GM21723 (cell line): ENCODE results near the gene KBTBD7.
"Not testable (repeated sequence)": the region's sequence is repeated elsewhere in the genome, so short reads cannot be mapped to it uniquely, and the experiment has no call there.

ENCODE experiments used
- ATAC-seq: cut with Tn5 transposase; IDR thresholded peaks from one replicate; pipeline ENCODE4 v1.9.1; 2021; ENCODE audit warnings: mild to moderate bottlenecking, moderate library complexity; ENCODE audit not compliant: unreplicated experiment

Gene KBTBD7

DNA sequence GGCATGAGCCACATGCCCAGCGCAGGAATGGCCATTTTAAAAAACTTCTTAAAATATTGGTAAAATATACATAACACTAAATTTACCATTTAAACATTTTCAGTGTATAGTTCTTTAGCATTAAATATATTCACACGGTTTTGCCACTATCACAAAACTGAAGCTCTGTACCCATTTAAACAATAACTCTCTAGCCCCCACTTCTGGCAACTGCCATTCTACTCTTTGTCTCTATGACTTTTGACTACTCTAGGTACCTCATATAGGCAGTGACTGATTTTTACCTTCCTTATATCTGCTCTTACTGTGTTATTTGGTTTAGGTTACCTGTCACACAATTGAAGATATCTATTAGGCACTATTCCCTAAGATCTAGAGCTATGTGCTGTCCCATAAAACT is 2.3 kb upstream of the KBTBD7 start:
- no peak for ATAC-seq

DNA sequence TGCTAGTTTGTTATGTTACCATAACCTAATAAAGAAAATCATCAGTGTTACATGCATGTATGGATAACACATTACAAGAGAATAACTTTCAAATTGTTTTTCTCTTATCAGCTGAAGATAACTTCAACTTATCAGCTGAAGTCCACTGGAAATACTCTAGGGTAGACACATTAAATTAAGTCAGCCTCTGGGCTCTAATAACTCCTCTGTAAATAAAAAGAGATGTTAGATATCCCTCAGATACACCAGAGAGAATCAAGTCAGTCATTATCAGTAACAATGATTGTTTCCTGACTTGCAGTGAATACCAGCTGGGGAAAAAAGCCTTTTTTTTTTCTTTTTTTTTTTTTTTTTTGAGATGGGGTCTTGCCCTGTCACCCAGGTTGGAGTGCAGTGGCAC is 1.6 kb upstream of the KBTBD7 start:
- ATAC-seq, result no peak

DNA sequence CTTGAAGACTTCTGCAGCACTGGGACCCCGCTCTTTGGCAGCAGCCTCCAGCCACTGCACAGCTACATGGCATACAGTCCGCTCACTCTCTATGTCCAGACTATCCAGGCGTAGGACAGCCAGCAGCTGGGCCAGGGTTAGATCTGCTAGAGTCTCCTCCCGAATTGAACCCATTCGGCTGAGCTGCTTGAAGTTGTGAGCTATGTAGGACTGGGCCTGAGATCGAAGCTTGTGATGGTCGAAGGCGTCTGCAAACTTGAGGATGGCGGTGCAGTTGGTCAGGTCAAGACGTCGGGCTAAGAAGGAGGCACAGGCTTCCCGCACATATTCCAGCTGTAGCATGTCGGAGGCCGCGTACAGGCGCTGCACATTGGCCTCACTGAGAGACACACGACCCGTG is 900 bp downstream of the KBTBD7 start:
- ATAC-seq, result no peak

DNA sequence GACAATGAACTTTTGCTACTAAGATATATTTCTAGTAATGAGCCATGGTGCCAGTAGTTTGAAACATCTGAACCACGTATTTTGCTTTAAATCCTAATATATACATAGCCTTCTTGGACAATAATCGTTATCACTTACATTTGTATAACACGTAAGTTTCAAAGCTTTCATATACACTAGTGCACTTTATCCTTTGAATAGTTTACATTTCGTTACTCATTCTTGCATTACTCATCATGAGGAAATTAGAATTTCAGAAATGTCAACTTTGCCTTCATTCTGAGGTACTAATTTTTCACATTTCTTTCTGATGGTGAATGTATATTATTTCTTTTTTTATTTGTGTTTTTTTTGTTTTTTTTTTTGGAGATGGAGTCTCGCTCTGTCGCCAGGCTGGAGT is 5.8 kb downstream of the KBTBD7 start:
- ATAC-seq, result no peak

DNA sequence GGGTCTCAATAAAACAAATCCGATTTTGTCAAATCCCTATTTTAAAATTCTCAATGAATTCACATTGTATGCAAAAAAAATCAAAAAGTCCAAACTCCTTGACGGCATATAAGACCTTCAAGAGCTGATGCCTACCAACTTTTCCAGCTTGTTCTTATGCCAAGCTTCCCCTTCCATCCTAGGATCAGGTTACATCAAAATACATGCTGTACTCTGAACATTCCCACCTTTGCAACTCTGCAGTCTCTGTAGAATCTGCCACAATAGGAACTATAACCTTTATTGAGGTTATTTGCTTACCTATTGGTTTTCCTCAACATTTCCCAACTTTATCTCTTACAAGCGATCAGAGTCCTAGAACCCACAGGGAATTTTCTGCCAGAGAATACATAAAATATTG is 7.9 kb downstream of the KBTBD7 start:
- no peak for ATAC-seq

DNA sequence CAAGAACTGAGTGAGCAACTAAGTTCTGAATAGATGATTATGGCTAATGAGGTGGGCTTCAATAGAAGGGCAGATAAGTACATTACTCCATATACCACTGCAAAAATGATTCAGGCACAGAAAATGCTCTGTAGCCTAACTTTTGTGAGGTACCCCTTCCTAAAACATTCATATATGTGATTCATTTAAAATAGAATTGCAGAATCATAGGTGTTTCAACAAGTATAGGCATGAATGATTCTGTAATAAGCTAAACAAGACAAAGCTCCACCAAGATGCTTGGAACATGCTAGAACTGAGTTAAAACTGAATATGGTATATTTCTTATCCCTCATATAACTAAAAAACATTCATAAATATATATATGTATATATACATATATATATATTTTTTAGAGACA is 12.1 kb downstream of the KBTBD7 start:
- no peak for ATAC-seq

DNA sequence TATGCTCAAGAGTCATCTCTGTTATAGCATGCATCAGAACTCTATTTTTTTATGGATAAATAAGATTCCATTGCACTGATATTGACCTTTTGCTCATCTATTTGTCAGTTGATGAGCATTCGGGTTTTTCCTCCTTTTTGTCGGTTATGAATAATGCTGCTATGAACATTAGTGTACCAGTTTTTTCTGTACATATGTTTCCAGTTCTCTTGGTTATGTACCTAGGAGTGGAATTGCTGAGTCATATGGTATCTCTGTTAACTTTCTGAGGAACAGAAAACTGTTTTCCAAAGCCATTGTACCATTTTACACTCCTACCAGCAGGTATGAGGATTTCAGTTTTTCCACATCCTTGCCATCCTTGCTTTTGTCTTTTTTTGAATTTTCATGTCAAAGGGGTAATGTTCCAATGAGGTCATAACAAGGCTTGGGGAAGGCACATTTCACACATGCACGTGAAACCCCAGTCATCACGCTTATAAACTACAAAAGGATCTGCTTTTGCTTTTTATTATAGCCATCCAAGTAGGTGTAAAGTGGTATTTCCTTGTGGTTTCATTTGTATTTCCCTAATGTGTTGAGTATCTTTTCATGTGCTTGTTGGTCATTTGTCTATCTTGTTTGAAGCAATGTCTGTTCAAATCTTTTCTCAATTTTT is 14.6 kb downstream of the KBTBD7 start:
- ATAC-seq, result no peak

DNA sequence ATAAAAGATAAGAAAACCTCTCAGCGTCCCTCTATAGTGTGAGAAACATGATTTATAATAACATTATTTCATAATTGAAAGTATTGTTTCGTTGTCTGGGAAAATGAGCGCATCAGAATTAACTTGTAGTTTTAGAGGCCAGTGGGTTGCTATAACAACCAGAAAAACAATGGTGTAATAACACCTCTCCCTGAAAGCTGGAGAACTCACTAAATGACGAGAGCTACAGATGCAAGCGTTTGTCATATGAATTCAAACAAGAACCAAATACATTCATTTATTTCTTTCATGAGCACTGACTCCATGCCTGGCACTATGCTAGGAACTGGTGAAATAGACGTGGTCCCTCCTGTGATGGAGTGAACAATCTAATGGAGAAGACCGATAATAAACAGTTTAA is 16.3 kb downstream of the KBTBD7 start:
- no peak for ATAC-seq

DNA sequence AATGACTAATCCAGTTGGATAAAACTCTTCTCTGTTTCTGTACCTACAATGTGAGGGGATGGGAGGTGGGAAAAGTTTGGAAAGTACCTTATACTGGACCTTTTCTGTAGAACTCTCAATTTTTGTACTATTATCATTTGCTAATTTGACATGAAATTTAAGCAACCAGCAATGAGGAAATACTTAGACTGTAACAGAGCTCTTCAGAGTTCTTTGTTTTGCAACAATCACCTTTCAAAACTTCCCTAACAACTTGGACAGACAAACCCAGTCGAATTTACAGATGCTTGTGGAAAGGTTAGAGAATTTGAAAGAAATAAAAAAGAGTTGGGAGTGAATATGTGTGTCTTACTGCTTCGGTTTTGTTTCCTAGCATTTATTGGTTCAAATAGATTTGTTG is 16.8 kb downstream of the KBTBD7 start:
- no peak for ATAC-seq

DNA sequence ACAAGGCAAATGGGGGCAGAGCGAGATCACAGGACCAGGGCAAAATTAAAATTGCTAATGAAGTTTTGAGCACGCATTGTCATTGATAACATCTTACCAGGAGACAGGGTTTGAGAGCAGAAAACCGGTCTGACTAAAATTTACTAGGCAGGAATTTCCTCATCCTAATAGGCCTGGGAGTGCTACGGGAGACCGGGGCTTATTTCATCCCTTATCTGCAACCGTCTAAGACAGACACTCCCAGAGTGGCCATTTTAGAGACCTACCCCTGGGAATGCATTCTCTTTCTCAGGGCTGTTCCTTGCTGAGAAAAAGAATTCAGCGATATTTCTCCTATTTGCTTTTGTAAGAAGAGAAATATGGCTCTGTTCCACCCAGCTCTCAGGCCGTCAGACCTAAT is 18.8 kb downstream of the KBTBD7 start:
- not testable (repeated sequence) for ATAC-seq

DNA sequence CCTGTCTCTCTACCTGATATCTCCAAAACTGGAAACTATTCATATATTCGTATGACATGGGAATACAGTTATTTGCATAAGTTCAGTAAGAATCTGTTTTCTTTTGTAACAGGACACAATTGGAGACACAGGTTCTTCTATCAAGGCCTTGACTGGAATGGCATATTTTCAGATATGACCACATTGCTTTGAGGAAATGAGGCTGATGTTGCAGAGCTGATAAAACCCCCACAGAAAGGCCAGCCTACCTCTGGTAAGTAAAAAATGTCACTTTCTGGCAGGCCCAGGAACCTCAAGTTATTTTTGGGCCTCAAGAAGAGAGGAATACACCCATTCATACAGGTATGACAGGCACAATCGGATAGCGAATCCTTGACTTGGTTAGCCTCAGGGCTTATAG is 32.2 kb downstream of the KBTBD7 start:
- no peak for ATAC-seq

DNA sequence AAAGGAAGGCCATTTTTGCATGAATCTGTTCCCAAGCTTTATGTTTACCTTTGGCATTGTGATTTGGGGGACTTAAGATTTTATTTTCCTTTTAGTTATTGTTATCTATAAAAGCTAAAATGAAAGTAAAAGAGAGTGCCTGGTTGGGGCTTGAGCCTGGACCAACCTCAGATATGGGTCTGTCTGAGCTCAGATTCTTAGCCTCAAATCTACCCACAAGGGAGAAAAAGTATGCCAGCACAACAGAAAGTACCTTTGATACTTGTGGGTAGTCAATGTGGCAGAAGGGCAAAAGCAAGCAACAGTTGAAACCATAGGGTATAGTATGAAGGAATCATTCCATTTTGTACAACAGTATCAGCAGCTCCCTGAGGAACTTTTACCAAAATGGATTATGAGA is 35.2 kb downstream of the KBTBD7 start:
- ATAC-seq, result no peak

DNA sequence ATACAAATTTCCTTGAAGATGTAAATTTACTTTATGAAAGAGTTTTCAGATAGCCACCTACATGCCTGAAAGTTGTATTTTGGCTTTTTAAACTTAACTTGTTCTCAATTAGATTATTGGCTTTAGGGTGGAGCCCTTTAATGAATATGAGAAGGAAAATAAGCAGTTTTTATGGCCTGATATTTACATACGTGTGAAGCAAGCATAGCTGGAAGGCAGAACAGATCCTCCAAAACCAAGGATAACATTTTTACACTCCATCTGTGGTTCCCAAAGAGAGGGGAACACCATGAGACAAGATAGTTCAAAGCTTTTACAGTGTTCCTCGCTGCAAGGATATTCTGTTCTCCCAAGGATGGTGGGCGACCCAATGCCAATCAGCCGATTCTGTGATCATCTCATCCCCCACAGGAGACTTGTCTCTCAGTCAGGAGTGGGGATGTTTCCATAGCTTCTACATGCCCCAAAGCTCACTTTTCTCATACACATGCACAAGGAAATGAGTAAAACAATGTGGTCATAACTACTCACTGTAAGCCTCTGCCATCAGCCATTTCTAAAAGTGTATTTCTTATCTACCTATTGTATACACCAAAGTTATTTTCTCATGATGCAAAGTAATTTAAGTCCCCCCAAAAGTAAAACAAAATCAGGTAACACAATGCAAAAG is 37.2 kb downstream of the KBTBD7 start:
- no peak for ATAC-seq

DNA sequence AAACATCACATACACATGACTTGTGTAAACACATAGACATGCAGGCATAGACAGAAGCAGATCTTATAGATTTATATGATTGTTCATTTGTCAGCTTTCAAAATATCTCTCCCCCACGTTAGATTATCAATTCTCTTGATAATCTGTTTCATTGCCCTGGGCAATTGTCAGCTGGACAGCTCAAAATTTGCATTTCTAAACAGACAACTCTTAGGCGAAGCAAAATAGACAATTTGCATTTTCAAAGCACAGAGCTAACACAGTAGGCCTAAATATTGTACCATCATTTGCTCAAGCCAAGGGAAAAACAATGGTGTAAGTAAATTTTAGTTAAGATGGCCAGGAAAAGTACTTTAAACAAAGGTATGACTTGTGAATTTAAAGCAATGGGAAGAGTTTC is 37.7 kb downstream of the KBTBD7 start:
- ATAC-seq, result no peak

DNA sequence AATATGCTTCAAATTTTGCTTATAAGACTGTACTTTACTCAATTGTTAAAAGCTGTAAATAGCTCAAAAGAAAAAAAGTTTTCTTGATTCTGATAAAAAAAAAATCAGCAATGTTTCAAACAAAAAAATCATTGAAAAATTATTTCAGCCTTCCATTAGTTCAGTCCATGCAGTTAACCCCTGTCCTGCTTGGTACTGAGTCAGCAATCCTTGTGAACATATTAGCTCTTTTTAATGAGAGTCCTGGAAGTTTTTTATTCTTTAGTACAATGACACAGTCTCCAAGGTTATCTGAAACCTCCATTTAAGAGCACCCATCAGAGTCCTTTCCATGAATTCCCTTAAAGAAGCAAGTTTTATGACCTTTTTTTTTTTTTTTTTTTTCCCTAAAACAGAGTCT is 40.3 kb downstream of the KBTBD7 start:
- ATAC-seq, result no peak

DNA sequence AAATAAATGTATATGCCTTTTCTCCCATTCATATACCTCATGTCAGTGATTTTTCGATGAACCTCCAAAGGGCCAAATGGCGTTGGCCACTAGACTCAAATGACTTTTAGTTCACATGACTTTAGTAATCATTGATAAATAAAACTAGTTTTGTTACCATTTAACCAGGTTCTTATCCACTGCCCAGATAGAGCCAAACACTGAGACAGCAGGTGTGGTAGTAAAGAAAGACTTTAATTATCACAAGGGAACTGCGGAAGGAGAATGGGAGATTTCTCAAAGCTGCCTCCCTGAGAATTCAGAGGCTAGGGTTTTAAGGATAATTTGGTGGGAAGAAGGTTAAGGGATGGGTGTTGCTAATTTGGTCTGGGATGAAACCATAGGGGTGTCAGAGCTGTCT is 42.4 kb downstream of the KBTBD7 start:
- no peak for ATAC-seq

DNA sequence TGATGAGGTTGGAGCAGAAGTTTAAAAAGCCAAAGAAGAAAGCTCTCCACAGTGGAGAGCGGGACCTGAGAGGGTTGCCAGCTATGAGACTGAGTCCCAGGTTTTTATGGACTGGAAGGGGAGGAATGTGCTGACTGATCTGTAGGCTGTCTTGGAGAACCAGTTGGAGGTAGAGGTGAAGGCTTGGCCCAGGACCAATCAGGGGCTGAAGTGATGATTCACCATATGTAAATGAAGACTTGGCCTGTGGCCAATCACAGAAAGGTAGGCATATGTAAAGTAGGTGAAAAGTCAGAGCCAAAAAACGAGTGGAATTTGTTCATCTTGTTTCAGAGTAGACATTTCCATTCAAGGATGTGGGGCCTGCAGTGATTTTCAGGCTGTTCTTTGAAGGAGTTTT is 44.3 kb downstream of the KBTBD7 start:
- no peak for ATAC-seq

DNA sequence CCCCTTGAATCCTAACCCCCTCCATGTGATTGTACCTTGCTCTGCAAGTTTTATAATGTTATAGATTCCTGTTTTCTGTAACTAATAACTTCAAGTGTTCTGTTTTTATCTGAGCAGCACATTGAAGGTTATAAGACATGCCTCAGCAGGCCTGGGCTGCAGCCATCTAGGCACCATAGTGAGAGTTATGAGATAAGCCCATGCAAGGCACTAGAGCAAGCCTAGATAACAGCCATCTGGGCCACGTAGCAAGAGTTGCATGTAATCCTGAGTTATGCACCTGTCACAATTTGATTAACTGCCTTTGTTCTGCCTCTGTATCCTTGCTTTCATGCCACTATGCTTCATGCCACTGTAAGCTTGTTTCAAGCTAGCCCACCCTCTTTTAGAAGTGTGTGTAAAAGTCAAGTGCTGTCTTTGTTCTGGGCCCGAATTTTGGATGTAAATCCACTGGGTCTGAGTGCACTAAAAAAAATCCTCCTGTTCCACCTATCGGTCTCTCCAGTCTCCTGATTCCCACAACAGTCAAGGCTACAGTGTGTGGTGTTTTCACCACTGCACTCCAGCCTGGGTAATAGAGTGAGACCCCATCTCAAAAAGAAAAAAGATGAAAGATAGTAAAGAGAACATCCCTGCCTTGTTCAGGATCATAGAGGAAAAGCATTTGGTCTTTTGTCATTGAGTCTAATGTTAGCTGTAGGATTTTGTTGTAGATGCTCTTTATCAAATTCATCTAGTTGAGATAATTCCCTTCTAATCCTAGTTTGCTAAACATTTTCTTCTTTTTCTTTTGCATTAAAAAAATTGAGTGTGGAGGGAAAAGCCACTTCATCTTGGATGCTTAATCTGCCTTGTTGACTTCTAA is 45.7 kb downstream of the KBTBD7 start:
- ATAC-seq, result no peak

DNA sequence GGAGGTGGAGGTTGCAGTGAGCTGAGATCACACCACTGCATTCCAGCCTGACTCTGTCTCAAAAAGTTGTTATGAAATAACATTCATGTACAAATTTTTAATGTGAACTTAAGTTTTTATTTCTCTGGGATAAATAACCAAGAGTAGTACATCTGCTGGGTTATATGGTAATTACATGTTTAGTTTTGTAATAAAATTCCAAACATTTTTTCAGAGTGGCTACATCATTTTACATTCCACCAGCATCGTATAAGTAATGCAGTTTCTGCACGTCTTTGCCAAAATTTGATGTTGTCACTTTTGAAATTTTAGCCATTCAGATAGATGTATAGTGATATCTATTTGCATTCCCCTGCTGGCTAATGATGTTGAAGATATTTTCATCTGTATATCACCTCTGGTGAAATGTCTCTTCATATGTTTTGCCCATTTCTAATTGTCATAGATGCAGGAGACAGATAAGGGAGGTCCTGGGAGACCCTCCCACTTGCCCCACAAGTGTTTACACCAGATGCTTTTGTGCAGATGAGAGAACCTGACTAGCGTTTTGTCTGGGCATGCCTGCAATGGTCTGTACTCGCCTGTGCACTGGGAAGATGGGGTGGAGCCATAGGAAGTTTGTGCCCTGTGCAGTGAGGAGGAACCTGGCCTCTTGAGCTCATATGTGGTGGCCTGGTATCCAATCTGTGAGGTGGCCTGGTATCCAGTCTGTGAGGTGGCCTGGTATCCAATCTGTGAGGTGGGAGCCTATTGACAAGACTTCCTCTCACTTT is 49.0 kb downstream of the KBTBD7 start:
- no peak for ATAC-seq

DNA sequence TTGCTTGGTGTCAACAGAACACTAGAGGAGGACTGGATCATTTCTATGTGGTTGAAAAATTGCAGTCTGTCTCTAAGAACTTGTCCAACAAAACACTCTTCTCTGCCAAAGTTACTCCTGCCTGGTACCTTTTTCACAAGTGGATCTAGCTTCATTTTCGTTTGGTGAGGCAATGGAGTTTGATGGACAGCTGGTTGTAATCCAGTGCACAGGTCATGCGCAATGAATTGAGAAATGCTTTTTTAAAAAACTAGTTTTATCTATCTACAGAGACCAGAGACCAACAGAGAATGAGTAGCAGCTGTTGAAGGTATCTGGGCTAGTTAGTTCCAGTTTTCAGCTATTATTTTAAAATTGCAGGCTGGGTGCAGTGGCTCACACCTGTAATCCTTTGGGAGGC is 49.8 kb downstream of the KBTBD7 start:
- ATAC-seq, result no peak
